GM23338 (cell line): ENCODE data around the gene NDNF. TPM values are rescaled to one million over a fixed set of nuclear protein-coding genes. Genes with fewer than 3 reads are reported as not detected.

ENCODE experiments used
- ATAC-seq: fragments of 200-7000 bp; cut with Tn5 transposase; 3 replicates; pipeline ENCODE4 v1.9.1; 2020
- DNase-seq: peaks from one replicate; pipeline ENCODE4 v3.0.0-alpha.2; 2015; ENCODE audit warnings: low spot score
- H2AFZ ChIP-seq: fragments of 200-600 bp; sonication (generic); 2 replicates; pipeline ENCODE4 v1.8.0; 2016; ENCODE audit warnings: antibody characterized with exemption, mild to moderate bottlenecking, moderate library complexity
- H3F3A ChIP-seq: fragments of 200-600 bp; sonication (generic); replicated peaks from 2 replicates; pipeline ENCODE4 v1.8.0; 2017; ENCODE audit warnings: antibody characterized with exemption, mixed run types, low read depth
- H3K27ac ChIP-seq: fragments of 200-600 bp; sonication (generic); 2 replicates; pipeline ENCODE4 v1.6.1; 2016; ENCODE audit warnings: low read depth
- H3K27me3 ChIP-seq: fragments of 200-600 bp; sonication (generic); 2 replicates; pipeline ENCODE4 v1.8.0; 2016; ENCODE audit warnings: mild to moderate bottlenecking, mixed run types, moderate library complexity; ENCODE audit not compliant: insufficient read depth
- H3K36me3 ChIP-seq: fragments of 200-600 bp; sonication (generic); 2 replicates; pipeline ENCODE4 v1.8.0; 2016; ENCODE audit warnings: mild to moderate bottlenecking; ENCODE audit not compliant: insufficient read depth
- H3K4me1 ChIP-seq: fragments of 200-600 bp; sonication (generic); 2 replicates; pipeline ENCODE4 v1.8.0; 2016; ENCODE audit warnings: mild to moderate bottlenecking, moderate library complexity; ENCODE audit not compliant: insufficient read depth
- H3K4me2 ChIP-seq: fragments of 200-600 bp; sonication (generic); 2 replicates; pipeline ENCODE4 v1.7.1; 2017; ENCODE audit warnings: mixed run types
- H3K4me3 ChIP-seq: fragments of 200-600 bp; sonication (generic); 2 replicates; pipeline ENCODE4 v1.6.1; 2016; ENCODE audit warnings: mixed run types
- H3K79me2 ChIP-seq: fragments of 200-600 bp; sonication (generic); replicated peaks from 2 replicates; pipeline ENCODE4 v1.8.0; 2017; ENCODE audit warnings: mild to moderate bottlenecking; ENCODE audit not compliant: insufficient read depth
- H3K9me2 ChIP-seq: fragments of 200-600 bp; sonication (generic); 2 replicates; pipeline ENCODE4 v1.8.0; 2017; ENCODE audit not compliant: insufficient read depth
- H4K20me1 ChIP-seq: fragments of 200-600 bp; sonication (generic); replicated peaks from 2 replicates; pipeline ENCODE4 v1.8.0; 2017; ENCODE audit warnings: mild to moderate bottlenecking; ENCODE audit not compliant: insufficient read depth
- H3K27ac Mint-ChIP-seq: 2 replicates; pipeline ENCODE4 v1.8.0; 2020; ENCODE audit warnings: inconsistent platforms, mild to moderate bottlenecking, moderate library complexity, mixed read lengths
- H3K27me3 Mint-ChIP-seq: 3 replicates; pipeline ENCODE4 v1.8.0; 2022; ENCODE audit warnings: low read depth, mild to moderate bottlenecking, moderate library complexity, mixed read lengths, inconsistent platforms; ENCODE audit not compliant: insufficient read depth, poor library complexity
- H3K36me3 Mint-ChIP-seq: 3 replicates; pipeline ENCODE4 v1.8.0; 2021; ENCODE audit warnings: low read depth, mild to moderate bottlenecking, inconsistent platforms, moderate library complexity, mixed read lengths
- H3K4me1 Mint-ChIP-seq: 3 replicates; pipeline ENCODE4 v1.8.0; 2020; ENCODE audit warnings: mild to moderate bottlenecking, inconsistent platforms, mixed read lengths
- H3K4me3 Mint-ChIP-seq: 3 replicates; pipeline ENCODE4 v1.8.0; 2021; ENCODE audit warnings: moderate library complexity, mild to moderate bottlenecking, inconsistent platforms, mixed read lengths
- H3K9me3 Mint-ChIP-seq: 3 replicates; pipeline ENCODE4 v1.8.0; 2020; ENCODE audit warnings: moderate library complexity, mild to moderate bottlenecking, inconsistent platforms, mixed read lengths
- CREB1 ChIP-seq: fragments of 250-450 bp; sonication (Bioruptor Pico); IDR thresholded peaks from 2 replicates; pipeline ENCODE4 v1.5.0; 2020; ENCODE audit warnings: low read depth, mild to moderate bottlenecking, moderate library complexity
- EZH2 ChIP-seq: fragments of 200-600 bp; sonication (generic); IDR thresholded peaks from one replicate; pipeline ENCODE4 v1.8.0; 2017; ENCODE audit warnings: antibody characterized with exemption, mild to moderate bottlenecking, low read depth; ENCODE audit not compliant: unreplicated experiment
- EZH2phosphoT487 ChIP-seq: fragments of 200-600 bp; sonication (generic); IDR thresholded peaks from one replicate; pipeline ENCODE4 v1.8.1; 2018; ENCODE audit warnings: antibody characterized with exemption; ENCODE audit not compliant: unreplicated experiment
- JUNB ChIP-seq: IDR thresholded peaks from one replicate; pipeline ENCODE4 v1.6.1; 2016; ENCODE audit warnings: antibody characterized with exemption; ENCODE audit not compliant: unreplicated experiment
- NANOG ChIP-seq: IDR thresholded peaks from 2 replicates; pipeline ENCODE4 v1.6.1; 2016; ENCODE audit warnings: antibody characterized with exemption, borderline replicate concordance
- POLR2AphosphoS5 ChIP-seq: IDR thresholded peaks from 2 replicates; pipeline ENCODE4 v1.6.1; 2016; ENCODE audit warnings: antibody characterized with exemption, low read depth
- STAT1 ChIP-seq: IDR thresholded peaks from one replicate; pipeline ENCODE4 v1.6.1; 2016; ENCODE audit warnings: antibody characterized with exemption; ENCODE audit not compliant: unreplicated experiment
- ZNF114 ChIP-seq: fragments of 250-450 bp; sonication (Bioruptor Pico); IDR thresholded peaks from 2 replicates; pipeline ENCODE4 v1.5.0; 2020; ENCODE audit warnings: mild to moderate bottlenecking, moderate library complexity
- ZNF331 ChIP-seq: fragments of 250-450 bp; sonication (Bioruptor Pico); IDR thresholded peaks from 2 replicates; pipeline ENCODE4 v1.5.0; 2020; ENCODE audit warnings: low read depth, mild to moderate bottlenecking, moderate library complexity
- polyA plus RNA-seq: library from polyadenylated mRNA; unstranded; fragments of >200 nt; fragmentation: Nextera tagmentation; extraction: Ambion mirVana; gene quantifications from 2 replicates; pipeline ENCODE4 v1.2.1, GENCODE V29; 2016
- total RNA-seq: library from RNA; depleted of rRNA; stranded (reverse); fragments of >200 nt; shearing (Covaris generic); gene quantifications from 2 replicates; pipeline ENCODE4 v1.2.3, GENCODE V29; 2014
- TF ChIP-seq, protein P1 (sequence below): fragments of 250-450 bp; sonication (Bioruptor Pico); IDR thresholded peaks from 2 replicates; pipeline ENCODE4 v1.5.0; 2020; ENCODE audit warnings: mild to moderate bottlenecking, moderate library complexity
- TF ChIP-seq, protein P2 (sequence below): IDR thresholded peaks from one replicate; pipeline ENCODE4 v1.6.1; 2018; ENCODE audit warnings: antibody characterized with exemption; ENCODE audit not compliant: unreplicated experiment
- TF ChIP-seq, protein P3 (sequence below): IDR thresholded peaks from 2 replicates; pipeline ENCODE4 v1.6.1; 2016; ENCODE audit warnings: antibody characterized with exemption
- TF ChIP-seq, protein P4 (sequence below), 2 experiments: fragments of 200-600 bp in 1 of 2; sonication (generic) in 1 of 2; conservative IDR thresholded peaks; 2 replicates each; pipeline versions ENCODE4 v1.5.1 to v1.6.1; 2016 to 2017; ENCODE audit warnings: antibody characterized with exemption in 2 of 2, low read depth in 2 of 2, mild to moderate bottlenecking in 2 of 2, moderate library complexity in 1 of 2

Gene NDNF
- total and polyA plus RNA-seq, 2 experiments from 2014 or later = 0.31 to 0.73 TPM

DNA sequence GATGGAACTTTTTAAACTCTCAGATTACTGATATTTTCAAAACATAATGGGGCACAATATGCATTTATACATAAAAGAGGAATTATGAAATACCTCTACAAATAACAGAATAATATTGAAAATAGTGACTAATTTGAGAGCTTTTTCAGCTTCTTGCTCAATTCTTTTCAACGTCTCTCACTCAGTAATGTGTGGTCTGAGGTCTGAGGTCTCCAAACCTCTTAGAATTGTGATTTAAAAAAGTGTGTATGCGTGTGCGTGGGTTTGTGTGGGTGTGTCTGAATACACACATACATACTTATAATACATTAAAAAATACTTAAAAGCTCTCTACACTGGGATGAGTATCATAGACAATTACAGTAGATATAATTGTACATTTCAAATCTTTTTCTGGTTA is 7.9 kb downstream of the NDNF start:
- TF ChIP-seq JUNB (no peak), NANOG (no peak), EZH2 (no peak), EZH2phosphoT487 (no peak), ZNF331 (CRISPR knock-in tag) (no peak), ZNF114 (no peak), CREB1 (CRISPR knock-in tag) (no peak), POLR2AphosphoS5 (no peak), STAT1 (no peak)
- TF ChIP-seq, protein P1, sequence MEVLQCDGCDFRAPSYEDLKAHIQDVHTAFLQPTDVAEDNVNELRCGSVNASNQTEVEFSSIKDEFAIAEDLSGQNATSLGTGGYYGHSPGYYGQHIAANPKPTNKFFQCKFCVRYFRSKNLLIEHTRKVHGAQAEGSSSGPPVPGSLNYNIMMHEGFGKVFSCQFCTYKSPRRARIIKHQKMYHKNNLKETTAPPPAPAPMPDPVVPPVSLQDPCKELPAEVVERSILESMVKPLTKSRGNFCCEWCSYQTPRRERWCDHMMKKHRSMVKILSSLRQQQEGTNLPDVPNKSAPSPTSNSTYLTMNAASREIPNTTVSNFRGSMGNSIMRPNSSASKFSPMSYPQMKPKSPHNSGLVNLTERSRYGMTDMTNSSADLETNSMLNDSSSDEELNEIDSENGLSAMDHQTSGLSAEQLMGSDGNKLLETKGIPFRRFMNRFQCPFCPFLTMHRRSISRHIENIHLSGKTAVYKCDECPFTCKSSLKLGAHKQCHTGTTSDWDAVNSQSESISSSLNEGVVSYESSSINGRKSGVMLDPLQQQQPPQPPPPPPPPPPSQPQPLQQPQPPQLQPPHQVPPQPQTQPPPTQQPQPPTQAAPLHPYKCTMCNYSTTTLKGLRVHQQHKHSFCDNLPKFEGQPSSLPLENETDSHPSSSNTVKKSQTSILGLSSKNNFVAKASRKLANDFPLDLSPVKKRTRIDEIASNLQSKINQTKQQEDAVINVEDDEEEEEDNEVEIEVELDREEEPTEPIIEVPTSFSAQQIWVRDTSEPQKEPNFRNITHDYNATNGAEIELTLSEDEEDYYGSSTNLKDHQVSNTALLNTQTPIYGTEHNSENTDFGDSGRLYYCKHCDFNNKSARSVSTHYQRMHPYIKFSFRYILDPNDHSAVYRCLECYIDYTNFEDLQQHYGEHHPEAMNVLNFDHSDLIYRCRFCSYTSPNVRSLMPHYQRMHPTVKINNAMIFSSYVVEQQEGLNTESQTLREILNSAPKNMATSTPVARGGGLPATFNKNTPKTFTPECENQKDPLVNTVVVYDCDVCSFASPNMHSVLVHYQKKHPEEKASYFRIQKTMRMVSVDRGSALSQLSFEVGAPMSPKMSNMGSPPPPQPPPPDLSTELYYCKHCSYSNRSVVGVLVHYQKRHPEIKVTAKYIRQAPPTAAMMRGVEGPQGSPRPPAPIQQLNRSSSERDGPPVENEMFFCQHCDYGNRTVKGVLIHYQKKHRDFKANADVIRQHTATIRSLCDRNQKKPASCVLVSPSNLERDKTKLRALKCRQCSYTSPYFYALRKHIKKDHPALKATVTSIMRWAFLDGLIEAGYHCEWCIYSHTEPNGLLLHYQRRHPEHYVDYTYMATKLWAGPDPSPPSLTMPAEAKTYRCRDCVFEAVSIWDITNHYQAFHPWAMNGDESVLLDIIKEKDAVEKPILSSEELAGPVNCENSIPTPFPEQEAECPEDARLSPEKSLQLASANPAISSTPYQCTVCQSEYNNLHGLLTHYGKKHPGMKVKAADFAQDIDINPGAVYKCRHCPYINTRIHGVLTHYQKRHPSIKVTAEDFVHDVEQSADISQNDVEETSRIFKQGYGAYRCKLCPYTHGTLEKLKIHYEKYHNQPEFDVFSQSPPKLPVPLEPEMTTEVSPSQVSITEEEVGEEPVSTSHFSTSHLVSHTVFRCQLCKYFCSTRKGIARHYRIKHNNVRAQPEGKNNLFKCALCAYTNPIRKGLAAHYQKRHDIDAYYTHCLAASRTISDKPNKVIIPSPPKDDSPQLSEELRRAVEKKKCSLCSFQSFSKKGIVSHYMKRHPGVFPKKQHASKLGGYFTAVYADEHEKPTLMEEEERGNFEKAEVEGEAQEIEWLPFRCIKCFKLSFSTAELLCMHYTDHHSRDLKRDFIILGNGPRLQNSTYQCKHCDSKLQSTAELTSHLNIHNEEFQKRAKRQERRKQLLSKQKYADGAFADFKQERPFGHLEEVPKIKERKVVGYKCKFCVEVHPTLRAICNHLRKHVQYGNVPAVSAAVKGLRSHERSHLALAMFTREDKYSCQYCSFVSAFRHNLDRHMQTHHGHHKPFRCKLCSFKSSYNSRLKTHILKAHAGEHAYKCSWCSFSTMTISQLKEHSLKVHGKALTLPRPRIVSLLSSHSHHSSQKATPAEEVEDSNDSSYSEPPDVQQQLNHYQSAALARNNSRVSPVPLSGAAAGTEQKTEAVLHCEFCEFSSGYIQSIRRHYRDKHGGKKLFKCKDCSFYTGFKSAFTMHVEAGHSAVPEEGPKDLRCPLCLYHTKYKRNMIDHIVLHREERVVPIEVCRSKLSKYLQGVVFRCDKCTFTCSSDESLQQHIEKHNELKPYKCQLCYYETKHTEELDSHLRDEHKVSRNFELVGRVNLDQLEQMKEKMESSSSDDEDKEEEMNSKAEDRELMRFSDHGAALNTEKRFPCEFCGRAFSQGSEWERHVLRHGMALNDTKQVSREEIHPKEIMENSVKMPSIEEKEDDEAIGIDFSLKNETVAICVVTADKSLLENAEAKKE = no peak
- TF ChIP-seq, protein P2, sequence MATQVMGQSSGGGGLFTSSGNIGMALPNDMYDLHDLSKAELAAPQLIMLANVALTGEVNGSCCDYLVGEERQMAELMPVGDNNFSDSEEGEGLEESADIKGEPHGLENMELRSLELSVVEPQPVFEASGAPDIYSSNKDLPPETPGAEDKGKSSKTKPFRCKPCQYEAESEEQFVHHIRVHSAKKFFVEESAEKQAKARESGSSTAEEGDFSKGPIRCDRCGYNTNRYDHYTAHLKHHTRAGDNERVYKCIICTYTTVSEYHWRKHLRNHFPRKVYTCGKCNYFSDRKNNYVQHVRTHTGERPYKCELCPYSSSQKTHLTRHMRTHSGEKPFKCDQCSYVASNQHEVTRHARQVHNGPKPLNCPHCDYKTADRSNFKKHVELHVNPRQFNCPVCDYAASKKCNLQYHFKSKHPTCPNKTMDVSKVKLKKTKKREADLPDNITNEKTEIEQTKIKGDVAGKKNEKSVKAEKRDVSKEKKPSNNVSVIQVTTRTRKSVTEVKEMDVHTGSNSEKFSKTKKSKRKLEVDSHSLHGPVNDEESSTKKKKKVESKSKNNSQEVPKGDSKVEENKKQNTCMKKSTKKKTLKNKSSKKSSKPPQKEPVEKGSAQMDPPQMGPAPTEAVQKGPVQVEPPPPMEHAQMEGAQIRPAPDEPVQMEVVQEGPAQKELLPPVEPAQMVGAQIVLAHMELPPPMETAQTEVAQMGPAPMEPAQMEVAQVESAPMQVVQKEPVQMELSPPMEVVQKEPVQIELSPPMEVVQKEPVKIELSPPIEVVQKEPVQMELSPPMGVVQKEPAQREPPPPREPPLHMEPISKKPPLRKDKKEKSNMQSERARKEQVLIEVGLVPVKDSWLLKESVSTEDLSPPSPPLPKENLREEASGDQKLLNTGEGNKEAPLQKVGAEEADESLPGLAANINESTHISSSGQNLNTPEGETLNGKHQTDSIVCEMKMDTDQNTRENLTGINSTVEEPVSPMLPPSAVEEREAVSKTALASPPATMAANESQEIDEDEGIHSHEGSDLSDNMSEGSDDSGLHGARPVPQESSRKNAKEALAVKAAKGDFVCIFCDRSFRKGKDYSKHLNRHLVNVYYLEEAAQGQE = no peak
- TF ChIP-seq, protein P3, sequence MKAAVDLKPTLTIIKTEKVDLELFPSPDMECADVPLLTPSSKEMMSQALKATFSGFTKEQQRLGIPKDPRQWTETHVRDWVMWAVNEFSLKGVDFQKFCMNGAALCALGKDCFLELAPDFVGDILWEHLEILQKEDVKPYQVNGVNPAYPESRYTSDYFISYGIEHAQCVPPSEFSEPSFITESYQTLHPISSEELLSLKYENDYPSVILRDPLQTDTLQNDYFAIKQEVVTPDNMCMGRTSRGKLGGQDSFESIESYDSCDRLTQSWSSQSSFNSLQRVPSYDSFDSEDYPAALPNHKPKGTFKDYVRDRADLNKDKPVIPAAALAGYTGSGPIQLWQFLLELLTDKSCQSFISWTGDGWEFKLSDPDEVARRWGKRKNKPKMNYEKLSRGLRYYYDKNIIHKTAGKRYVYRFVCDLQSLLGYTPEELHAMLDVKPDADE = no peak
- TF ChIP-seq, protein P4, sequence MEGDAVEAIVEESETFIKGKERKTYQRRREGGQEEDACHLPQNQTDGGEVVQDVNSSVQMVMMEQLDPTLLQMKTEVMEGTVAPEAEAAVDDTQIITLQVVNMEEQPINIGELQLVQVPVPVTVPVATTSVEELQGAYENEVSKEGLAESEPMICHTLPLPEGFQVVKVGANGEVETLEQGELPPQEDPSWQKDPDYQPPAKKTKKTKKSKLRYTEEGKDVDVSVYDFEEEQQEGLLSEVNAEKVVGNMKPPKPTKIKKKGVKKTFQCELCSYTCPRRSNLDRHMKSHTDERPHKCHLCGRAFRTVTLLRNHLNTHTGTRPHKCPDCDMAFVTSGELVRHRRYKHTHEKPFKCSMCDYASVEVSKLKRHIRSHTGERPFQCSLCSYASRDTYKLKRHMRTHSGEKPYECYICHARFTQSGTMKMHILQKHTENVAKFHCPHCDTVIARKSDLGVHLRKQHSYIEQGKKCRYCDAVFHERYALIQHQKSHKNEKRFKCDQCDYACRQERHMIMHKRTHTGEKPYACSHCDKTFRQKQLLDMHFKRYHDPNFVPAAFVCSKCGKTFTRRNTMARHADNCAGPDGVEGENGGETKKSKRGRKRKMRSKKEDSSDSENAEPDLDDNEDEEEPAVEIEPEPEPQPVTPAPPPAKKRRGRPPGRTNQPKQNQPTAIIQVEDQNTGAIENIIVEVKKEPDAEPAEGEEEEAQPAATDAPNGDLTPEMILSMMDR (conservative IDR thresholded peaks at IDR 0.05; ENCODE audit: low read depth in 2 of 2) = no peak
- no peaks in the 10 kb centered on the region for H3K9me3 Mint-ChIP-seq
- Histone ChIP-seq H3K36me3 (no peaks in the 10 kb centered on the region), H3K27ac (no peak overlapping the region), H3K4me2 (no peak overlapping the region), H3K4me3 (no peak overlapping the region), H3K4me1 (peaks cover 25% of the 10 kb centered on the region), H3K79me2 (no peaks in the 10 kb centered on the region), H3F3A (no peaks in the 10 kb centered on the region), H4K20me1 (no peaks in the 10 kb centered on the region), H3K27me3 (peaks cover 14% of the 10 kb centered on the region), H3K9me2 (no peaks in the 10 kb centered on the region), H2AFZ (no peak overlapping the region)
- no peaks in the 10 kb centered on the region for H3K36me3 Mint-ChIP-seq
- H3K4me1 Mint-ChIP-seq = peaks cover 19% of the 10 kb centered on the region
- DNase-seq = no peak
- H3K27me3 Mint-ChIP-seq = peaks cover 3% of the 10 kb centered on the region
- ATAC-seq = no peak
- H3K27ac Mint-ChIP-seq = no peak overlapping the region
- no peak overlapping the region for H3K4me3 Mint-ChIP-seq
